HepG2 (cell line): ENCODE measurements around the gene B3GAT3. TPM values are rescaled to one million over a fixed set of nuclear protein-coding genes. Genes with fewer than 3 reads are reported as not detected.
A peak's percentile ranks its signal among the peaks of the same experiment; 100 is the strongest.

ENCODE experiments used
- BORCS8-MEF2B ChIP-seq: sonication (generic); formaldehyde crosslinking; IDR thresholded peaks from 2 replicates; pipeline ENCODE4 v1.8.0; 2022; ENCODE audit warnings: mild to moderate bottlenecking, missing genetic modification reagents
- CHD2 ChIP-seq: IDR thresholded peaks from 2 replicates; pipeline ENCODE4 v1.6.1; 2011; ENCODE audit warnings: low read depth, low read length, improper control_type of control experiment
- DBP ChIP-seq: sonication (generic); formaldehyde crosslinking; IDR thresholded peaks from 2 replicates; pipeline ENCODE4 v1.4.0; 2020; ENCODE audit warnings: missing genetic modification reagents; ENCODE audit errors: not compliant biosample characterization
- EZH2 ChIP-seq: conservative IDR thresholded peaks from 2 replicates; pipeline ENCODE4 v1.6.1; 2012; ENCODE audit warnings: mild to moderate bottlenecking, low read depth, low read length, moderate library complexity
- GFI1 ChIP-seq: sonication (generic); formaldehyde crosslinking; IDR thresholded peaks from 2 replicates; pipeline ENCODE4 v1.5.0; 2020; ENCODE audit warnings: missing genetic modification reagents, mild to moderate bottlenecking, borderline replicate concordance
- MAF1 ChIP-seq: sonication (generic); formaldehyde crosslinking; IDR thresholded peaks from 2 replicates; pipeline ENCODE4 v1.5.0; 2020; ENCODE audit warnings: missing genetic modification reagents, borderline replicate concordance
- MAFG ChIP-seq: sonication (generic); formaldehyde crosslinking; IDR thresholded peaks from 2 replicates; pipeline ENCODE4 v1.5.1; 2020; ENCODE audit warnings: mild to moderate bottlenecking, missing genetic modification reagents
- MTA3 ChIP-seq: sonication (generic); formaldehyde crosslinking; IDR thresholded peaks from 2 replicates; pipeline ENCODE4 v1.4.0; 2020; ENCODE audit warnings: missing genetic modification reagents
- MTERF4 ChIP-seq: sonication (generic); formaldehyde crosslinking; IDR thresholded peaks from 2 replicates; pipeline ENCODE4 v1.8.0; 2023; ENCODE audit warnings: mild to moderate bottlenecking, missing genetic modification reagents
- MYNN ChIP-seq: sonication (generic); formaldehyde crosslinking; IDR thresholded peaks from 2 replicates; pipeline ENCODE4 v1.4.0; 2020; ENCODE audit warnings: mild to moderate bottlenecking, low read depth, missing genetic modification reagents
- SNAPC4 ChIP-seq: sonication (generic); formaldehyde crosslinking; IDR thresholded peaks from 2 replicates; pipeline ENCODE4 v1.4.0; 2020; ENCODE audit warnings: mild to moderate bottlenecking, missing genetic modification reagents
- TFAP4 ChIP-seq: sonication (generic); IDR thresholded peaks from 2 replicates; pipeline ENCODE4 v1.6.1; 2016; ENCODE audit warnings: low read depth, borderline replicate concordance
- ZNF276 ChIP-seq: sonication (generic); formaldehyde crosslinking; IDR thresholded peaks from 2 replicates; pipeline ENCODE4 v1.4.0; 2020; ENCODE audit warnings: mild to moderate bottlenecking, low read depth, missing genetic modification reagents
- ZNF350 ChIP-seq: sonication (generic); formaldehyde crosslinking; IDR thresholded peaks from 2 replicates; pipeline ENCODE4 v1.4.0; 2020; ENCODE audit warnings: mild to moderate bottlenecking, low read depth, missing genetic modification reagents, borderline replicate concordance
- ZNF530 ChIP-seq: sonication (generic); formaldehyde crosslinking; IDR thresholded peaks from 2 replicates; pipeline ENCODE4 v1.5.0; 2020; ENCODE audit warnings: low read depth, mild to moderate bottlenecking, missing genetic modification reagents
- ZNF703 ChIP-seq: sonication (generic); formaldehyde crosslinking; IDR thresholded peaks from 2 replicates; pipeline ENCODE4 v1.5.1; 2020; ENCODE audit warnings: missing genetic modification reagents, mild to moderate bottlenecking, moderate library complexity, borderline replicate concordance
- ZNF850 ChIP-seq: sonication (generic); formaldehyde crosslinking; conservative IDR thresholded peaks from 2 replicates; pipeline ENCODE4 v1.9.0; 2021; ENCODE audit warnings: mild to moderate bottlenecking, missing genetic modification reagents
- ZNF891 ChIP-seq: sonication (generic); formaldehyde crosslinking; IDR thresholded peaks from 2 replicates; pipeline ENCODE4 v1.5.0; 2020; ENCODE audit warnings: mild to moderate bottlenecking, missing genetic modification reagents
- polyA plus RNA-seq, 8 experiments: library from polyadenylated mRNA; depleted of rRNA in 3 of 8; stranded (reverse) in 7 of 8; unstranded in 1 of 8; fragments of >200 nt; fragmentation: Illumina TruSeq in 4 of 8; extraction: Trizol in 4 of 8; gene quantifications; 2 replicates each; pipeline versions ENCODE4 v1.2.1 to v1.2.3, GENCODE V29; 2011 to 2016; ENCODE audit warnings: low read depth in 4 of 8, missing spikeins in 1 of 8, mixed read lengths in 1 of 8; ENCODE audit not compliant: insufficient read depth in 1 of 8
- total RNA-seq, 5 experiments: library from RNA; depleted of rRNA; stranded (reverse); fragments of >200 nt; fragmentation: Illumina TruSeq; extraction: Trizol; gene quantifications; 2 replicates each; pipeline ENCODE4 v1.2.3, GENCODE V29; 2016; ENCODE audit warnings: low read depth in 1 of 5

The B3GAT3 gene
- total and polyA plus RNA-seq, 2 of the 13 experiments (the other 11 are each of a cell fraction or from before 2014, with no cell fraction given), result 21.3 to 26.1 TPM

- TF ChIP-seq SNAPC4 (no peak), MAFG (CRISPR knock-in tag) (no peak), ZNF350 (CRISPR knock-in tag) (peak; percentile 91; the same call in 1 of the 2 replicates), DBP (no peak), EZH2 (no peak), ZNF891 (CRISPR knock-in tag) (peak; percentile 81; the same call in 1 of the 2 replicates), MYNN (CRISPR knock-in tag) (no peak), ZNF530 (no peak), GFI1 (CRISPR knock-in tag) (no peak), ZNF276 (CRISPR knock-in tag) (no peak), BORCS8-MEF2B (CRISPR knock-in tag) (0 out of 2 replicates have a peak, but pooled peaks have one; percentile 1), ZNF703 (CRISPR knock-in tag) (no peak), TFAP4 (no peak), ZNF850 (CRISPR knock-in tag) (no peak), CHD2 (peak; percentile 87), MTERF4 (CRISPR knock-in tag) (peak; percentile 11; the same call in 1 of the 2 replicates), MTA3 (CRISPR knock-in tag) (no peak), MAF1 (CRISPR knock-in tag) (0 out of 2 replicates have a peak, but pooled peaks have one; percentile 29)
Measured at GRCh38 chr11:62573592-62574362, 48.0 kb downstream of the B3GAT3 start, which contains the start of gene EEF1G (continued).
